ENCODE data around the gene NANS. TPM values are rescaled to one million over a fixed set of nuclear protein-coding genes. Genes with fewer than 3 reads are reported as not detected.

NANS gene
- total and polyA plus RNA-seq, 2 of the 8 experiments (the other 6 are each of a cell fraction or from before 2014, with no cell fraction given) = 56.5 to 67.3 TPM

DNA sequence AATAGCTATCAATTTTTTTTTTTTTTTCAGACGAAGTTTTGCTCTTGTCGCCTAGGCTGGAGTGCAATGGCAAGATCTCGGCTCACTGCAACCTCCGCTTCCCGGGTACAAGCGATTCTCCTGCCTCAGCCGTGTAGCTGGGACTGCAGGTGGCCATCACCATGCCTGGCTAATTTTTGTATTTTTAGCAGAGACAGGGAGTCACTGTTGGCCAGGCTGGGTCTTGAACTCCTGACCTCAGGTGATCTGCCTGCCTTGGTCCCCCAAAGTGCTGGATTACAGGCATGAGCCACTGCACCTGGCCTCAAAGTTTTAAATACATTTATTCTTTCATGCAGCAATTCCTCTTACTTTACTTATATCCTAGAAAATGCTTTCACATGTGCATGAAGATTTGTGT lies 44.9 kb downstream of the NANS start:
- H3K56ac ChIP-seq (replicated peaks; ENCODE audit: insufficient read length, low read depth, low read length) = no peak overlapping the region
- no peak overlapping the region for H3K4ac ChIP-seq (replicated peaks; ENCODE audit: insufficient read length, low read depth, low read length)
- H3K9me3 ChIP-seq (ENCODE audit: insufficient read depth in 2 of 2, low read depth in 1 of 2, low read length in 1 of 2) = no peaks in the 10 kb centered on the region
- no peak overlapping the region for H2BK120ac ChIP-seq (replicated peaks; ENCODE audit: low read depth, low read length)
- H4K8ac ChIP-seq (ENCODE audit: extremely low read depth, insufficient read depth, low read length) = no peak overlapping the region
- H2AFZ ChIP-seq (ENCODE audit: low read length) = no peak overlapping the region
- H4K20me1 ChIP-seq (replicated peaks in 1 of 2; ENCODE audit: control insufficient read depth in 1 of 2, insufficient read depth in 2 of 2, low read length in 2 of 2) = peaks cover 1 to 2% of the 10 kb centered on the region in 2 experiments
- DNase-seq (ENCODE audit: low read depth in 1 of 2, low spot score in 2 of 2) (no peak), FAIRE-seq (no peak)
- no peak overlapping the region for H2BK20ac ChIP-seq (ENCODE audit: low read length)
- H2AK5ac ChIP-seq (ENCODE audit: low read depth, low read length) = no peak overlapping the region
- H3K4me3 ChIP-seq (ENCODE audit: extremely low read depth in 1 of 4, insufficient read depth in 2 of 4, low read depth in 3 of 4, low read length in 4 of 4) = no peak overlapping the region
- H3K4me1 ChIP-seq (replicated peaks in 1 of 4; ENCODE audit: control insufficient read depth in 3 of 4, insufficient read depth in 4 of 4, low read length in 3 of 4) = peaks cover 0 to 5% (median 3%) of the 10 kb centered on the region in 4 experiments; a peak in 4 of 7 replicates
- no peak overlapping the region for H3K18ac ChIP-seq (ENCODE audit: extremely low read depth, low read length)
- H3K14ac ChIP-seq (ENCODE audit: insufficient read length) = no peak overlapping the region
- H3K23me2 ChIP-seq (ENCODE audit: low read depth, low read length) = no peaks in the 10 kb centered on the region
- CTCF ChIA-PET (ENCODE audit: partially characterized antibody) = interaction anchor here (0.6 to 1.3 kb wide), 4 partner anchors 11 to 309 kb away, joined by 3 to 4 read pairs (median 3); partner anchors contain the start of gene TRIM14
- H3K79me1 ChIP-seq (ENCODE audit: low read depth, low read length) = no peaks in the 10 kb centered on the region
- H2BK12ac ChIP-seq (ENCODE audit: low read depth, low read length) = no peak overlapping the region
- no peak overlapping the region for H4K5ac ChIP-seq (ENCODE audit: insufficient read length, low read depth, low read length)
- peaks cover 0 to 3% (median 0%) of the 10 kb centered on the region in 4 experiments; a peak in 1 of 8 replicates for H3K36me3 ChIP-seq (ENCODE audit: control insufficient read depth in 2 of 4, insufficient read depth in 4 of 4, low read length in 3 of 4)
- POLR2A ChIA-PET (ENCODE audit: partially characterized antibody) = interaction anchor here (1.1 to 1.3 kb wide), 3 partner anchors 9 to 17 kb away, joined by 3 to 7 read pairs (median 4); partner anchors contain the start of gene TRIM14
- no peak overlapping the region for H3K4me2 ChIP-seq (ENCODE audit: insufficient read depth in 1 of 2, low read depth in 2 of 2, low read length in 2 of 2)
- WGBS, 2 experiments (ENCODE audit: extremely low coverage in 1 of 2, insufficient coverage in 1 of 2, insufficient read length in 1 of 2, insufficient replicate concordance in 2 of 2, low coverage in 1 of 2, low lambda C conversion rate in 2 of 2, missing lambda C conversion rate in 1 of 2) = 93% methylated on average over 7 of the region's 7 CpGs; no CpG with 5 or more reads in 1 of the 2 experiments
- H2BK15ac ChIP-seq (ENCODE audit: low read length) = no peak overlapping the region
- no peak overlapping the region for H4K91ac ChIP-seq (replicated peaks; ENCODE audit: insufficient read length, low read length)
- H3K9ac ChIP-seq (replicated peaks in 1 of 4; ENCODE audit: extremely low read depth in 1 of 4, low read depth in 3 of 4, low read length in 3 of 4) = no peak overlapping the region
- no peak overlapping the region for H3K27ac ChIP-seq (ENCODE audit: low read depth, low read length)
- no peaks in the 10 kb centered on the region for H3K79me2 ChIP-seq (ENCODE audit: control insufficient read depth in 1 of 2, insufficient read depth in 2 of 2, low read length in 2 of 2)
- no peaks in the 10 kb centered on the region for H3K27me3 ChIP-seq (replicated peaks in 1 of 4; ENCODE audit: control insufficient read depth in 3 of 4, extremely low read depth in 1 of 4, insufficient read depth in 3 of 4, low read length in 3 of 4)
- no peak overlapping the region for H3K23ac ChIP-seq (ENCODE audit: insufficient read length)
- no peak overlapping the region for H2BK5ac ChIP-seq (ENCODE audit: low read depth, low read length)
- TF ChIP-seq POU5F1 (IDR thresholded peaks at IDR 0.05; ENCODE audit: low read depth, low read length) (no peak), HDAC2 (IDR thresholded peaks at IDR 0.05; ENCODE audit: borderline replicate concordance in 1 of 2, low read depth in 2 of 2, low read length in 2 of 2) (no peak), FOSL1 (IDR thresholded peaks at IDR 0.05; ENCODE audit: insufficient read depth, low read depth, low read length) (no peak), POLR2AphosphoS5 (IDR thresholded peaks at IDR 0.05; ENCODE audit: low read depth, low read length) (no peak), KDM5A (IDR thresholded peaks at IDR 0.05; ENCODE audit: low read length) (no peak), MAFK (IDR thresholded peaks at IDR 0.05; ENCODE audit: low read depth, low read length) (no peak), BACH1 (IDR thresholded peaks at IDR 0.05; ENCODE audit: low read length) (no peak), SIX5 (IDR thresholded peaks at IDR 0.05; ENCODE audit: low read depth, low read length) (no peak), KDM1A (IDR thresholded peaks at IDR 0.05; ENCODE audit: borderline replicate concordance, low read length) (no peak), CBX8 (IDR thresholded peaks at IDR 0.05; ENCODE audit: borderline replicate concordance, low read depth, low read length) (no peak)
- TF ChIP-seq, protein P1, sequence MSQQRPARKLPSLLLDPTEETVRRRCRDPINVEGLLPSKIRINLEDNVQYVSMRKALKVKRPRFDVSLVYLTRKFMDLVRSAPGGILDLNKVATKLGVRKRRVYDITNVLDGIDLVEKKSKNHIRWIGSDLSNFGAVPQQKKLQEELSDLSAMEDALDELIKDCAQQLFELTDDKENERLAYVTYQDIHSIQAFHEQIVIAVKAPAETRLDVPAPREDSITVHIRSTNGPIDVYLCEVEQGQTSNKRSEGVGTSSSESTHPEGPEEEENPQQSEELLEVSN (IDR thresholded peaks at IDR 0.05) = no peak
- TF ChIP-seq, protein P2, sequence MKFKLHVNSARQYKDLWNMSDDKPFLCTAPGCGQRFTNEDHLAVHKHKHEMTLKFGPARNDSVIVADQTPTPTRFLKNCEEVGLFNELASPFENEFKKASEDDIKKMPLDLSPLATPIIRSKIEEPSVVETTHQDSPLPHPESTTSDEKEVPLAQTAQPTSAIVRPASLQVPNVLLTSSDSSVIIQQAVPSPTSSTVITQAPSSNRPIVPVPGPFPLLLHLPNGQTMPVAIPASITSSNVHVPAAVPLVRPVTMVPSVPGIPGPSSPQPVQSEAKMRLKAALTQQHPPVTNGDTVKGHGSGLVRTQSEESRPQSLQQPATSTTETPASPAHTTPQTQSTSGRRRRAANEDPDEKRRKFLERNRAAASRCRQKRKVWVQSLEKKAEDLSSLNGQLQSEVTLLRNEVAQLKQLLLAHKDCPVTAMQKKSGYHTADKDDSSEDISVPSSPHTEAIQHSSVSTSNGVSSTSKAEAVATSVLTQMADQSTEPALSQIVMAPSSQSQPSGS (IDR thresholded peaks at IDR 0.05; ENCODE audit: low read length) = no peak
